SJSA1 (cell line): ENCODE measurements around the gene OXER1. TPM values are rescaled to one million over a fixed set of nuclear protein-coding genes. Genes with fewer than 3 reads are reported as not detected.

Experiments used
- DNase-seq, 2 experiments: peaks; one replicate each; pipeline ENCODE4 v3.0.0-alpha.2; 2015 to 2020; ENCODE audit warnings: low spot score in 2 of 2, low read depth in 1 of 2
- H3K27ac ChIP-seq: fragments of 250-450 bp; sonication (Bioruptor Pico); 2 replicates; pipeline ENCODE4 v1.5.1; 2020; ENCODE audit warnings: mild to moderate bottlenecking, moderate library complexity
- H3K27me3 ChIP-seq: fragments of 250-450 bp; sonication (Bioruptor Pico); replicated peaks from 2 replicates; pipeline ENCODE4 v1.5.1; 2020; ENCODE audit warnings: mild to moderate bottlenecking, moderate library complexity
- H3K36me3 ChIP-seq: fragments of 250-450 bp; sonication (Bioruptor Pico); 2 replicates; pipeline ENCODE4 v1.5.1; 2020; ENCODE audit warnings: mild to moderate bottlenecking
- H3K4me1 ChIP-seq: fragments of 250-450 bp; sonication (Bioruptor Pico); replicated peaks from 2 replicates; pipeline ENCODE4 v1.6.1; 2021; ENCODE audit warnings: mild to moderate bottlenecking
- H3K4me3 ChIP-seq: fragments of 250-450 bp; sonication (Bioruptor Pico); 2 replicates; pipeline ENCODE4 v1.5.1; 2020; ENCODE audit warnings: mild to moderate bottlenecking
- H3K9me3 ChIP-seq: fragments of 250-450 bp; sonication (Bioruptor Pico); replicated peaks from 2 replicates; pipeline ENCODE4 v1.5.1; 2020; ENCODE audit warnings: mild to moderate bottlenecking
- total RNA-seq: library from RNA; depleted of rRNA; stranded (reverse); fragments of >200 nt; shearing (Covaris generic); gene quantifications from 2 replicates; pipeline ENCODE4 v1.2.3, GENCODE V29; 2014; rRNA removed

The OXER1 gene, protein sequence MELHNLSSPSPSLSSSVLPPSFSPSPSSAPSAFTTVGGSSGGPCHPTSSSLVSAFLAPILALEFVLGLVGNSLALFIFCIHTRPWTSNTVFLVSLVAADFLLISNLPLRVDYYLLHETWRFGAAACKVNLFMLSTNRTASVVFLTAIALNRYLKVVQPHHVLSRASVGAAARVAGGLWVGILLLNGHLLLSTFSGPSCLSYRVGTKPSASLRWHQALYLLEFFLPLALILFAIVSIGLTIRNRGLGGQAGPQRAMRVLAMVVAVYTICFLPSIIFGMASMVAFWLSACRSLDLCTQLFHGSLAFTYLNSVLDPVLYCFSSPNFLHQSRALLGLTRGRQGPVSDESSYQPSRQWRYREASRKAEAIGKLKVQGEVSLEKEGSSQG
- total RNA-seq: not detected in 2 replicates

DNA sequence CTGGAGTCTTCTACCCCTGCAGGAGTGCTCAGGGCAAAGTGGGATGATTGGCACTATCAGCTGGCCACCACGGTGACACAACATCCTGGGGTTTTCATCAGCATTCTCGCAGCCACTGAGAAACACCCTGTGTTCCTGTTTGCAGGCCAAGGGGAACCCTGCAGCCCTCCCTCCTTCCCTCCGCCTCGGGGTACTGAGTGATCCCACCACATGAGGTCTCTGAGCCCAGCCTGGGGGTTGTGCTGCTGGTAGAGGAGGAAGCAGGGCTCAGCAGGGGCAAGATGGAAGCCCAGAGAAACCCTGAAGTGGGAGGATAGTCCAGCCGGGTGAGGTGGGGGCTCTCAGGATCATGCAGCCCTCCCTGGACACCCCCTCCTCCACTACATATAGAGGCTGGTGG lies at the start of gene OXER1:
TSS of gene OXER1 (minus strand) at position 40 of the 400 bp plus-strand sequence. CDS start 73 bp downstream, outside the sequence.
- peak in 1 of 2 experiments; percentile 28 for DNase-seq
- H3K9me3 ChIP-seq: no peaks in the 10 kb centered on the region
- no peaks in the 10 kb centered on the region for H3K36me3 ChIP-seq
- H3K4me3 ChIP-seq: no peak within 1 kb of the TSS
- H3K27ac ChIP-seq: no peak within 1 kb of the TSS
- H3K4me1 ChIP-seq: no peaks in the 10 kb centered on the region
- H3K27me3 ChIP-seq: no peaks in the 10 kb centered on the region

- no peak for DNase-seq
- H3K4me3 ChIP-seq: no peak overlapping the region
These were observed 49.1 kb upstream of the OXER1 start for GRCh38 chr2:42812899-42813479.

GRCh38 chr2:42810971-42811811 lies 47.3 kb upstream of the OXER1 start:
- Histone ChIP-seq H3K9me3 (no peaks in the 10 kb centered on the region), H3K27me3 (no peaks in the 10 kb centered on the region), H3K4me1 (peaks cover 15% of the 10 kb centered on the region), H3K36me3 (no peaks in the 10 kb centered on the region), H3K4me3 (peak overlapping the region; percentile 86), H3K27ac (peak overlapping the region; percentile 98)
- peak in 1 of 2 experiments; percentile 74 for DNase-seq

More at GRCh38 chr2:42812899-42813479, 49.1 kb upstream of the OXER1 start:
- H3K9me3 ChIP-seq: no peaks in the 10 kb centered on the region
- no peaks in the 10 kb centered on the region for H3K27me3 ChIP-seq
- H3K36me3 ChIP-seq: no peaks in the 10 kb centered on the region
- H3K4me1 ChIP-seq: peaks cover 15% of the 10 kb centered on the region
- H3K27ac ChIP-seq: no peak overlapping the region

- Histone ChIP-seq H3K36me3 (no peaks in the 10 kb centered on the region), H3K9me3 (no peaks in the 10 kb centered on the region), H3K27me3 (no peaks in the 10 kb centered on the region), H3K27ac (peak overlapping the region; percentile 98), H3K4me1 (peaks cover 15% of the 10 kb centered on the region), H3K4me3 (peak overlapping the region; percentile 86)
- DNase-seq: peak; percentile 94 to 99
These were observed 46.4 kb upstream of the OXER1 start for GRCh38 chr2:42810121-42810970.

DNA sequence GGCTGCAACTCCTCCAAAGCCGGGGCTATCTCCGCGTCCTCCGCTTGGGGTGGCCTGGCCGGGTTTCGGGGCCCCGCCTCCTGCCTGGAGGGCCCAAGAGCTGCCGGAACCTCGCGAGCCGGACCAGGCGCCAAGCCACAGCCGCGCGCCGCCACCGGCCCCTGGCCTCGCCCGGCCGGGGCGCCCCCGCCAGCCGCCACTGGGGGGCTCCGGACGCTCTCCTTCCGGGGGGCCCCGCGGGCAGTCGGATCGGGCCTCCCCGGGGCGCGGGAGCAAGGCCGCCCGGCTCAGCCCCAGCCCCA lies 45.8 kb upstream of the OXER1 start:
- Histone ChIP-seq H3K27me3 (no peaks in the 10 kb centered on the region), H3K36me3 (no peaks in the 10 kb centered on the region), H3K9me3 (no peaks in the 10 kb centered on the region), H3K4me1 (peaks cover 15% of the 10 kb centered on the region), H3K27ac (peak overlapping the region; percentile 98), H3K4me3 (peak overlapping the region; percentile 86)
- peak in 1 of 2 experiments; percentile 89 for DNase-seq

DNA sequence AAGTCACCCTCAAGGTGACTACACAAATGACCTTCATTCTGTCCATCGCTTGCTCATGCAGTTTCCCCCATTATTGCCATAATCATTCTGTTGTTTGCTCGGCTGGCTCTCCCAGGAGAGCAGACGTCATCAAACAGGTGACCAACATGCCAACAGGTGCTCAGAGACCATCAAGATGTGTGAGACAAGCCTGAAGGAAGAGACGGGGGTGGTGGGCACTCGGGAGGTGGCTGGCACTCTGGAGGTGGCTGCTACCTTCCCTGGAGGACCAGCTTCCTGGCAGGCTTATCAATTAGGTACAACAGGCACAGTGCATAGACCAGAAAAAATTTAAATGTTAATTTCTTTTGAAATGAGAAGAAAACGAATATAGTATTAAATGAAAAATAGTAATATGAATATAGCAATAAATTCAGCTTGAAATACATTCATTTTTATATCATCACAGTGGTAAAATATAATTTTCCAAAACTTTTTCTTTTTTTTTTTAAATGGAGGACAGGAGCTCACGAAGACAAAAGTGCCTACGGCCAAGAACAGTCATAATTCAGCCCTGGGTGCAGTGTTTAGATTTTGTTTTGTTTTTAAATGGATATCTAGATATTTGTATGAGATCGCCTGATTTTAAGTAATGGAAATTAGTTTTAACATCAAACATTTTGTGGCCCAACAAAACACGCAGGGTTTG lies 45.3 kb upstream of the OXER1 start:
- H3K36me3 ChIP-seq: no peaks in the 10 kb centered on the region
- peaks cover 15% of the 10 kb centered on the region for H3K4me1 ChIP-seq
- H3K27me3 ChIP-seq: no peaks in the 10 kb centered on the region
- no peaks in the 10 kb centered on the region for H3K9me3 ChIP-seq
- H3K27ac ChIP-seq: peak overlapping the region; percentile 98
- DNase-seq: no peak
- peak overlapping the region; percentile 86 for H3K4me3 ChIP-seq

DNA sequence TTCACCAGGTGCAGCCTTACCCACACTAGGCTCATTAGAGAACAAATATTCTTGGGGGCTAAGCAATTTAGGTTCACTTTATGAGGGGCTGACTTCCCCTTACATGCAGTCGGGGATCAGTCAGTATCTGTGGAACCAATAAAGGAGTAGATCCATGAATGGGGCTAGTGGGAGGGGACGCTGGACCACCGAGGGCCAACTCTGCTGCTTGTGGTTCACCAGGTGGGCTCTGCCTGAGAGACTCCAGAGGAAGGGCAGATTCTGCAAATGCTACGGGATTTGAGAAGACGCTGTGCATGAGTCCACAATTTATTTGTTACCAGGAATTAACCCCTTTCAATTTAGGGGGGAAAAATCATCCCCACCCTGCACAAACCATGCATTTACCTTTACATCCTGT lies 44.4 kb upstream of the OXER1 start:
- Histone ChIP-seq H3K27ac (no peak overlapping the region), H3K4me3 (no peak overlapping the region), H3K27me3 (peaks cover 2% of the 10 kb centered on the region; the same call in 1 of the 2 replicates), H3K9me3 (no peaks in the 10 kb centered on the region), H3K4me1 (peaks cover 15% of the 10 kb centered on the region), H3K36me3 (no peaks in the 10 kb centered on the region)
- DNase-seq: no peak

DNA sequence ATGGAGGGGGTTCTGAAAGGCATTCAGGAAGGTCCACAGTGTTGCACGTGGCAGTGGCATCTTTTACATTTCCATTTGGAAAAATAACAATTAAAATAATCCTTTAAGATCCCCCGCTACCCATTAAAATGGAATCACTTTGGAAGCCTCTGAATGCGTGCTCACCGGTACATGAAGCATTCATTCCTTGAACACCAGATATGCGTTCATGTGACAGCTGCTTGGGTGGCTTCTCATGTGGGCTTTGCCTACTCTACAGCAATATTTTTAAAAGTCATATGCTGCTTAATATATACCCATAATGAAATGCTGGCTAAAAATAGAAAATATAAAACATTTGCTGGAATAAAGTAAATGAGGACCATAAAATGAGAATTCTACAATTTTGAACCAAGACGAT lies 42.9 kb upstream of the OXER1 start:
- H3K4me1 ChIP-seq: peaks cover 15% of the 10 kb centered on the region
- no peak overlapping the region for H3K27ac ChIP-seq
- H3K4me3 ChIP-seq: no peak overlapping the region
- H3K36me3 ChIP-seq: no peaks in the 10 kb centered on the region
- DNase-seq: no peak
- H3K27me3 ChIP-seq: peaks cover 10% of the 10 kb centered on the region; the same call in 1 of the 2 replicates
- no peaks in the 10 kb centered on the region for H3K9me3 ChIP-seq

DNA sequence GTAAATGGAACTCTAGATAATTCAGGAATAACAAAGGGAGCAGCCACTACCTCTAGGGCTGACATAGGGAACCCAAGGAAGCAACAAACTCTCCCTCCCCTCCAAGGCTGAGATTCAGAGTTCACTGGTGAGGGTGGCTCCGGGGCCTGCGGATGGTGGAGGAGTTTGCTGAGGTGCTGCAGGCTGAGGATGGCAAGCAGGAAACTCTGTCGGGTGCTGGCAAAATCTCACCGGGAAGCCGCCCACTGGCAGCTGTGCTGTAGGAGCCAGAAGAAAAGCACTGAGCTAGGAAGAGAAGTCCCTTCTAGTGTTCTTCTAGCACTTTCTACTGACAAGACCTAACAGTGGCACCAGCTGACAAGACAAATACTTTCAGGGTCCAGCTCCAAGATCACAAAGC lies 41.0 kb upstream of the OXER1 start:
- no peak overlapping the region for H3K27ac ChIP-seq
- no peaks in the 10 kb centered on the region for H3K9me3 ChIP-seq
- no peaks in the 10 kb centered on the region for H3K36me3 ChIP-seq
- H3K27me3 ChIP-seq: peaks cover 10% of the 10 kb centered on the region; the same call in 1 of the 2 replicates
- H3K4me1 ChIP-seq: peaks cover 4% of the 10 kb centered on the region
- no peak overlapping the region for H3K4me3 ChIP-seq
- no peak for DNase-seq

- no peak for DNase-seq
- no peaks in the 10 kb centered on the region for H3K9me3 ChIP-seq
These were observed 40.4 kb upstream of the OXER1 start for GRCh38 chr2:42804338-42804737.

DNA sequence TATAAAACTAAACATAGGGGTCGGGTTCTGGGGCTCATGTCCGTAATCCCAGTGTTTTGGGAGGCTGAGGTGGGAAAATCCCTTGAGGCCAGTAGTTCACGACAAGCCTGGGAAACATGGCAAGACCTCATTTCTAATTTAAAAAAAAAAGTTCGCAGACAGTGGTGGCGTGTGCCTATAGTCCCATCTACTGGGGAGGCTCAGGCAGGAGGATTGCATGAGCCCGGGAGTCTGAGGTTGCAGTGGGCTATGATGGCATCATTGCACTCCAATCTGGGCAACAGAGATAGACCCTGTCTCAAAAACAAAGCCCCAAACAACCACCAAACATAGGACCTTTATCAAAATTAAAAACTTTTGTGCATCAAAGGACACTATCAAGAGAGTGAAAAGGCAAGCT lies 38.2 kb upstream of the OXER1 start:
- H3K4me1 ChIP-seq: no peaks in the 10 kb centered on the region
- H3K27ac ChIP-seq: no peak overlapping the region
- no peak for DNase-seq
- no peaks in the 10 kb centered on the region for H3K36me3 ChIP-seq
- H3K4me3 ChIP-seq: no peak overlapping the region
- H3K27me3 ChIP-seq: peaks cover 10% of the 10 kb centered on the region; the same call in 1 of the 2 replicates
- no peaks in the 10 kb centered on the region for H3K9me3 ChIP-seq

More at GRCh38 chr2:42804338-42804737, 40.4 kb upstream of the OXER1 start:
- Histone ChIP-seq H3K4me3 (no peak overlapping the region), H3K4me1 (peaks cover 4% of the 10 kb centered on the region), H3K27ac (no peak overlapping the region), H3K36me3 (no peaks in the 10 kb centered on the region), H3K27me3 (peaks cover 10% of the 10 kb centered on the region; the same call in 1 of the 2 replicates)

GRCh38 chr2:42801381-42801780 lies 37.4 kb upstream of the OXER1 start:
- no peak for DNase-seq
- Histone ChIP-seq H3K36me3 (no peaks in the 10 kb centered on the region), H3K27ac (no peak overlapping the region), H3K4me1 (no peaks in the 10 kb centered on the region), H3K27me3 (peaks cover 10% of the 10 kb centered on the region; the same call in 1 of the 2 replicates), H3K9me3 (no peaks in the 10 kb centered on the region), H3K4me3 (no peak overlapping the region)
